Measurements from ENCODE around the gene CCDC134.

GRCh38 chr22:41775976-41776375 is 24.5 kb upstream of the CCDC134 start:
- TF ChIP-seq, protein P1, sequence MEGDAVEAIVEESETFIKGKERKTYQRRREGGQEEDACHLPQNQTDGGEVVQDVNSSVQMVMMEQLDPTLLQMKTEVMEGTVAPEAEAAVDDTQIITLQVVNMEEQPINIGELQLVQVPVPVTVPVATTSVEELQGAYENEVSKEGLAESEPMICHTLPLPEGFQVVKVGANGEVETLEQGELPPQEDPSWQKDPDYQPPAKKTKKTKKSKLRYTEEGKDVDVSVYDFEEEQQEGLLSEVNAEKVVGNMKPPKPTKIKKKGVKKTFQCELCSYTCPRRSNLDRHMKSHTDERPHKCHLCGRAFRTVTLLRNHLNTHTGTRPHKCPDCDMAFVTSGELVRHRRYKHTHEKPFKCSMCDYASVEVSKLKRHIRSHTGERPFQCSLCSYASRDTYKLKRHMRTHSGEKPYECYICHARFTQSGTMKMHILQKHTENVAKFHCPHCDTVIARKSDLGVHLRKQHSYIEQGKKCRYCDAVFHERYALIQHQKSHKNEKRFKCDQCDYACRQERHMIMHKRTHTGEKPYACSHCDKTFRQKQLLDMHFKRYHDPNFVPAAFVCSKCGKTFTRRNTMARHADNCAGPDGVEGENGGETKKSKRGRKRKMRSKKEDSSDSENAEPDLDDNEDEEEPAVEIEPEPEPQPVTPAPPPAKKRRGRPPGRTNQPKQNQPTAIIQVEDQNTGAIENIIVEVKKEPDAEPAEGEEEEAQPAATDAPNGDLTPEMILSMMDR (IDR thresholded peaks at IDR 0.05) = no peak
- no peak for TF ChIP-seq POLR2A (IDR thresholded peaks at IDR 0.05)

All from suprapubic skin (tissue), 3 donors.